Endothelial cell of umbilical vein (primary cell): ENCODE results near the gene TTC17. TPM values are rescaled to one million over a fixed set of nuclear protein-coding genes. Genes with fewer than 3 reads are reported as not detected.

ENCODE experiments used
- BruUV-seq: library from RNA; stranded (reverse); fragments of 400-500 nt; replicated peaks from 2 replicates; lab custom pipeline; 2021; lab: Mats Ljungman, UMichigan
- CTCF ChIA-PET: fragments of 300-600, 350-600 bp; sonication (Branson Sonifier 250); formaldehyde crosslinking; loops from one replicate; lab custom pipeline; 2021; ENCODE audit warnings: antibody characterized with exemption, inconsistent platforms; lab: Charles Lee
- POLR2A ChIA-PET: fragments of 300-600, 350-600 bp; sonication (Branson Sonifier 250); formaldehyde crosslinking; loops from one replicate; lab custom pipeline; 2021; ENCODE audit warnings: antibody characterized with exemption, inconsistent platforms; lab: Charles Lee
- DNase-seq: peaks from one replicate; pipeline ENCODE4 v3.0.0-alpha.2; 2011; ENCODE audit warnings: low read depth, low spot score
- FAIRE-seq: peaks from 2 replicates; lab custom pipeline; 2011; peaks lifted over from hg19 to GRCh38; lab: Jason Lieb, UNC
- H2AFZ ChIP-seq: 2 replicates; pipeline ENCODE4 v1.6.0; 2012; ENCODE audit warnings: low read depth, low read length, control low read depth, inconsistent platforms
- H3K27ac ChIP-seq: 2 replicates; pipeline ENCODE4 v1.5.1; 2011; ENCODE audit warnings: low read depth, mild to moderate bottlenecking, control low read depth, low read length, moderate library complexity; ENCODE audit not compliant: insufficient read depth
- H3K27me3 ChIP-seq, 2 experiments: 2 replicates each; pipeline versions ENCODE4 v1.6.0 to v1.6.1; 2011; ENCODE audit warnings: low read length in 2 of 2, mixed read lengths in 1 of 2; ENCODE audit not compliant: control insufficient read depth in 2 of 2, insufficient read depth in 2 of 2
- H3K36me3 ChIP-seq, 2 experiments: 2 replicates in 1 of 2; 3 replicates in 1 of 2; pipeline ENCODE4 v1.5.1; 2011; ENCODE audit warnings: low read length in 2 of 2, mild to moderate bottlenecking in 1 of 2, moderate library complexity in 1 of 2; ENCODE audit not compliant: control insufficient read depth in 2 of 2, insufficient read depth in 2 of 2; ENCODE audit errors: extremely low read depth in 1 of 2
- H3K4me1 ChIP-seq: 3 replicates; pipeline ENCODE4 v1.5.1; 2011; ENCODE audit warnings: mild to moderate bottlenecking, low read length; ENCODE audit not compliant: control insufficient read depth, insufficient read depth; ENCODE audit errors: extremely low read depth
- H3K4me2 ChIP-seq: 2 replicates; pipeline ENCODE4 v1.6.1; 2011; ENCODE audit warnings: low read length, control low read depth, mixed read lengths; ENCODE audit not compliant: insufficient read depth
- H3K4me3 ChIP-seq, 3 experiments: fragments of 200-600 bp in 1 of 3; sonication (generic), shearing (Covaris generic) in 1 of 3; replicated peaks in 1 of 3; 2 replicates each; pipeline ENCODE4 v1.5.1; 2011 to 2016; ENCODE audit warnings: control low read depth in 3 of 3, low read length in 3 of 3, mild to moderate bottlenecking in 2 of 3, inconsistent platforms in 1 of 3, low read depth in 1 of 3, moderate library complexity in 1 of 3; ENCODE audit not compliant: insufficient read depth in 1 of 3
- H3K79me2 ChIP-seq: 2 replicates; pipeline ENCODE4 v1.6.0; 2012; ENCODE audit warnings: low read length, inconsistent platforms; ENCODE audit not compliant: control insufficient read depth, insufficient read depth
- H3K9ac ChIP-seq: replicated peaks from 2 replicates; pipeline ENCODE3; 2011; ENCODE audit warnings: low read length, control low read depth; ENCODE audit not compliant: insufficient read depth; ENCODE audit errors: extremely low read depth
- H3K9me1 ChIP-seq: replicated peaks from 3 replicates; pipeline ENCODE4 v1.6.0; 2011; ENCODE audit warnings: mild to moderate bottlenecking, low read length; ENCODE audit not compliant: control insufficient read depth, insufficient read depth; ENCODE audit errors: extremely low read depth
- H3K9me3 ChIP-seq: replicated peaks from 2 replicates; pipeline ENCODE4 v1.5.1; 2012; ENCODE audit warnings: low read length, inconsistent platforms; ENCODE audit not compliant: control insufficient read depth, insufficient read depth
- H4K20me1 ChIP-seq: replicated peaks from 2 replicates; pipeline ENCODE3; 2011; ENCODE audit warnings: mild to moderate bottlenecking, low read length; ENCODE audit not compliant: control insufficient read depth, insufficient read depth; ENCODE audit errors: extremely low read depth
- CTCF ChIP-seq, 2 donors: IDR thresholded peaks; 1 replicate in 1 of 2; 2 replicates in 1 of 2; pipeline ENCODE4 v1.5.1; 2011; ENCODE audit warnings: low read length in 2 of 2, mild to moderate bottlenecking in 2 of 2, moderate library complexity in 2 of 2, control low read depth in 1 of 2, inconsistent platforms in 1 of 2, low read depth in 1 of 2; ENCODE audit not compliant: insufficient read depth in 1 of 2; ENCODE audit errors: extremely low read depth in 1 of 2
- EZH2 ChIP-seq: IDR thresholded peaks from 2 replicates; pipeline ENCODE4 v1.6.1; 2012; ENCODE audit warnings: borderline replicate concordance, low read depth, mild to moderate bottlenecking, moderate library complexity, low read length, inconsistent platforms; ENCODE audit not compliant: severe bottlenecking
- FOS ChIP-seq: IDR thresholded peaks from 2 replicates; pipeline ENCODE4 v1.6.1; 2011; ENCODE audit warnings: mild to moderate bottlenecking, low read length, moderate library complexity, borderline replicate concordance; ENCODE audit not compliant: insufficient read depth
- GATA2 ChIP-seq: IDR thresholded peaks from 2 replicates; pipeline ENCODE4 v1.7.0; 2011; ENCODE audit warnings: low read depth, mild to moderate bottlenecking, moderate library complexity, mixed read lengths, low read length; ENCODE audit not compliant: insufficient read length, insufficient read depth
- JUN ChIP-seq: IDR thresholded peaks from 2 replicates; pipeline ENCODE4 v1.6.1; 2011; ENCODE audit warnings: borderline replicate concordance, low read depth; ENCODE audit not compliant: insufficient read length, insufficient read depth
- MAX ChIP-seq: IDR thresholded peaks from 2 replicates; pipeline ENCODE4 v1.6.1; 2011; ENCODE audit not compliant: insufficient read depth, insufficient read length
- MYC ChIP-seq: IDR thresholded peaks from one replicate; pipeline ENCODE4 v1.6.1; 2011; ENCODE audit warnings: mild to moderate bottlenecking, low read depth, low read length
- POLR2A ChIP-seq: IDR thresholded peaks from 2 replicates; pipeline ENCODE4 v1.6.1; 2012; ENCODE audit warnings: low read depth, mild to moderate bottlenecking, control low read depth, low read length
- POLR2AphosphoS5 ChIP-seq: IDR thresholded peaks from 2 replicates; pipeline ENCODE4 v1.6.1; 2012; ENCODE audit warnings: low read depth, mild to moderate bottlenecking, control low read depth, low read length, moderate library complexity; ENCODE audit not compliant: insufficient read depth
- dilution Hi-C: fragments of 300-500 bp; cut with MboI; formaldehyde crosslinking; loops from one replicate; pipeline ENCODE4 v1.15.0; 2019; ENCODE audit warnings: low sequenced_read_pairs; ENCODE audit not compliant: extremely low pct_ligation_motif_present
- intact Hi-C: fragments of 100-400 bp; cut with micrococcal nuclease; formaldehyde crosslinking; loops from one replicate; pipeline ENCODE4 v1.10.0; 2022
- polyA plus RNA-seq, 4 experiments: library from polyadenylated mRNA; depleted of rRNA in 3 of 4; stranded (reverse) in 3 of 4; unstranded in 1 of 4; fragments of >200 nt; gene quantifications; 2 replicates each; pipeline versions ENCODE4 v1.2.1 to v1.2.3, GENCODE V29; 2011 to 2012; ENCODE audit warnings: missing spikeins in 1 of 4
- total RNA-seq: library from RNA; stranded (reverse); gene quantifications from 2 replicates; pipeline ENCODE4 v1.2.3, GENCODE V29; 2021

The TTC17 gene
- total and polyA plus RNA-seq, 2 donors (not counting 3 experiments of a cell fraction or from before 2014, with no cell fraction given) = 60.7 to 66.8 TPM

- Histone ChIP-seq H3K4me2 (no peak overlapping the region), H3K27ac (no peak overlapping the region), H3K4me1 (no peaks in the 10 kb centered on the region), H4K20me1 (no peaks in the 10 kb centered on the region), H3K9me1 (no peaks in the 10 kb centered on the region), H2AFZ (no peak overlapping the region), H3K79me2 (no peaks in the 10 kb centered on the region), H3K36me3 (no peaks in the 10 kb centered on the region), H3K9ac (no peak overlapping the region), H3K4me3 (no peak overlapping the region), H3K27me3 (peaks cover 0 to 2% of the 10 kb centered on the region in 2 experiments), H3K9me3 (no peaks in the 10 kb centered on the region)
- CTCF ChIA-PET = no interaction called here
- POLR2A ChIA-PET = no interaction called here
- dilution Hi-C loops (no loop called here), intact Hi-C loops (no loop called here)
- no peak for DNase-seq
- BruUV-seq = no TSS peak
- no peak for FAIRE-seq
- no peak for TF ChIP-seq JUN
- no peak for TF ChIP-seq EZH2
Observed at GRCh38 chr11:43521471-43521870, 162.8 kb downstream of the TTC17 start.

GRCh38 chr11:43523632-43524031, 164.9 kb downstream of the TTC17 start:
- Histone ChIP-seq H3K27me3 (peaks cover 0 to 2% of the 10 kb centered on the region in 2 experiments), H3K9me3 (no peaks in the 10 kb centered on the region), H3K9me1 (no peaks in the 10 kb centered on the region), H3K27ac (no peak overlapping the region), H3K4me3 (no peak overlapping the region), H4K20me1 (no peaks in the 10 kb centered on the region), H3K9ac (no peak overlapping the region), H2AFZ (no peak overlapping the region), H3K79me2 (no peaks in the 10 kb centered on the region), H3K36me3 (no peaks in the 10 kb centered on the region), H3K4me1 (no peaks in the 10 kb centered on the region), H3K4me2 (no peak overlapping the region)
- intact Hi-C loops = no loop called here
- FAIRE-seq (no peak), DNase-seq (no peak)
- POLR2A ChIA-PET = no interaction called here
- TF ChIP-seq MAX (no peak), GATA2 (no peak), MYC (no peak), CTCF (IDR thresholded peaks at IDR 0.05; ENCODE audit: extremely low read depth in 1 of 2, insufficient read depth in 1 of 2, low read depth in 1 of 2, low read length in 2 of 2) (no peak), JUN (no peak), EZH2 (no peak), POLR2A (no peak), POLR2AphosphoS5 (no peak), FOS (no peak)
- BruUV-seq = no TSS peak
- dilution Hi-C loops = no loop called here
- CTCF ChIA-PET = no interaction called here
